Dermis blood vessel endothelial cell (primary cell): ENCODE results near the gene ZBTB14. TPM values are rescaled to one million over a fixed set of nuclear protein-coding genes. Genes with fewer than 3 reads are reported as not detected.

Experiments
- DNase-seq: peaks from one replicate; pipeline ENCODE4 v3.0.0; 2010
- total RNA-seq: library from RNA; depleted of rRNA; stranded (reverse); fragments of >200 nt; gene quantifications from 2 replicates; pipeline ENCODE4 v1.2.3, GENCODE V29; 2014

The ZBTB14 gene
- 15.6 and 17.9 TPM in 2 replicates for total RNA-seq

DNA sequence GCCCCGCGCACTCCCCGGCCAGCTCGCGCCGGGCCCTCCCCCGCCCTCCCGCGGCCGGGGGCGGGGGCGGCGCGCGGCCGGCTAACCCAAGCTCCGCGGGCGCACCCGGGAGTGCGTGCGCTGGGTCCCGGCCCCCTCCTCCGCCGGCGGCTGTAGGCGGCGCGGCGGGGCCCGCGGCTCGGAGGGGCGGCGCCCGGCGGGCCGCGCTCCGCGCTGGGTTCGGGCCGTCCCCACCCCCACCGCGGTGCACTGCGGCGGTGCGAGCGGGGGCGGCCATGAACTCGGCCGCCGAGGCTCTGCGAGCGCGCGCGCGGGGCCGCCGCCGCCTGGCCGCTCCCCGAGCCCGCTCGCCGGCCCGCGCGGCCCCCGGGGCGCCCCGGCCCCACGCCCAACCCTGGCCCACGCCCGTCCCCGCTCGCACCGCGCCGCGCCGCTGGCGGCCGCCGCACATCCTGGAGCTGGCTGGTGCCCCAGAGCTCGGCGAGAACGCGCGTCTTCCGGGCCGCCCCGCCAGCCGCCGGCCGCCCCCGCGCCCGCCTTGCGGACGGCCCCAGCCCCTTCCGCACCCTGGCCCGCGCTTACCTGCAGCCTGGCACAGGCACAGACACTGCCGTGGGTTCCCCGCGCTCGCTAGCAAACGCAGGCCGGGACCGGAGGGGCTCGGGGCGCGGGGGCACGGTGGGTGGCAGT is at the start of gene ZBTB14:
Gene ZBTB14, minus strand, starts transcription at position 496 of the 690 bp plus-strand sequence. CDS start 2,480 bp downstream, outside the sequence.
- DNase-seq: peak; percentile 68

GRCh38 chr18:5339202-5339834 is 43.8 kb upstream of the ZBTB14 start:
- DNase-seq: no peak

DNA sequence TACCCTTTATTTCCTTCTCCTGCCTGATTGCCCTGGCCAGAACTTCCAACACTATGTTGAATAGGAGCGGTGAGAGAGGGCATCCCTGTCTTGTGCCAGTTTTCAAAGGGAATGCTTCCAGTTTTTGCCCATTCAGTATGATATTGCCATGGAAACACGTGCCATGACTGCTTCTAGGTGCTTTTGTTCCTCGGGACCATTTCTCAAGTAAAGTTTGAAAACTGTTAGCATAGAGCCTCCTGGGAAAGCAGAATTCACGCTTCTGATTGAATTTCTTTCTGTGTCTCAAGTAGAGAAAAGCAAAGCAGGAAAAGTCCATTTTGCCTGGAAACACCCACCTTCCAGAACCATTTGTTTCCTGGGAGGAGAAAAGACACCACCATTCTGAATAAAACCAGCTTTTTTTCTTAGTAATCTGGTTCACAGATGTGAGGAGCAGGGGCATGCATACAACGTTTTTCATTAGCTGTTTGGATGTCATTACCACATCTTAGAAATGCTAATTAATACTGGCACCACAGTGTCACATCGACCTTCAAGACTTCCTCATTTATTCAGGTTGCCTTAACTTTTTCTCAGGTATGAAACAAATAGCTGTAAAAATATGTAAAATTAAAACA is 39.0 kb upstream of the ZBTB14 start:
- DNase-seq: no peak

DNA sequence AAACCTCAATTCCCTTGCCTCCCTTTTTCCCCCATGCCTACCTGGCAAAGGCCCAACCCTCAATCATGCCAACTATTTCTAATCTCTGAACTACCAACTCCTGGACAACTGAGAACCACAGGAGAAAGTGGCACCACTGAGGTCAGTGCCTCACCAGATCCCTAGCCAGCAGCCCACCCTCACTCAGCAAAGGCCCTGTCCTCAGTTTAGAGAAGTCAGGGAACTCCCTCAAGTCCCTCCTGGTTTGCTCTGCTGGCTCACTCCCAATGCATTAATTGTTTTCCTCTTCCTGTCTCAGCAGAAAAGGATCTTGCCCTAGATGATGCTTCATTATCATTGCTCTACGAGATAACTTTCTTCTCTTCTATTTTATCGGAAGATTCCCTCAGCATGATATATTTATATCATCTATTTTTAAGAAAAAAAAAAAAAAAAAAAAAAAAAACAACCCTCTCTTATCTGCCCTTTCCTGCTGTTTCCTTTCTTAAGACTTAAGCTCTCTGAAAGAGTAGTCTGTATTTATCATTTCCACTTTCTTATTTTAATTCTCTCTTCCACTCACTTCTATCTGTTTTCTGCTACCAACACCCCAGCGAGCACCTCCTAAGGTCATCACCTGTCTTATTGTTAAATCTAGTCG is 22.7 kb upstream of the ZBTB14 start:
- no peak for DNase-seq

DNA sequence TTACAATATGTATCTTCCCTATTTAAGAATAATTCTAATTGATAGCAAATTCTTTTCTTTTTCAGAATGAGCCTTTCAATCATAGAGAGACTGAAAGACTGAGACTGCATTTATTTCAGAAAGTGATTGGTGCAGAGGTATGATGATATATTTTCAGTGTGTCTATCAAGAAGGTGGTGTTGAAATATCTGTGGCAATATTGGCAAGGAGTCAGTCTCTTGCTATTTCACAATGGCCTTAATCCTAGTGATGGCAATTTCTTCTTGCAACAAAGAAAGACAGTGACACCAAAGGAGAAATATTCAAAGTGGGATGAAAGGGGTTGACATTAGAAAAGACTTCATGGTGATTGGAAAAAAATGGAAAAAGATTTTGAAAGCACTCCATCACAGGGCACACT is 21.7 kb upstream of the ZBTB14 start:
- DNase-seq: no peak

DNA sequence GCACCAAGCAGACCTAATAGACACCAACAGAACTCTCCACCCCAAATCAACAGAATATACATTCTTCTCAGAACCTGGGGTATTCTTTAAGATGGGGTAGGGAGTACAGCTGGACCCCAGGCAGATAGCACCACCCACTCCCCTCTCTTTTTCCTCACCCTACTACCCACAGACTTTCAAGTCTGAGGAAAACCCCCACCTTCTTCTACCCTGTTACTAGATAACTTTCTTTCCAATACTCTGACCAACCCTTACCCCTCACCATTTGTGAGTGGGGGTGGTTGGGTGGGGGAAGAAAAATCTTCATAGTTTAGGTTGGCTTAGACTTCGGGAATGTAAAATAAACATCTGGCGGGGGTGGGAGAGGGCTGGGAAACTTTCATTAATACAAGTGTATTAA is 20.3 kb upstream of the ZBTB14 start:
- no peak for DNase-seq

DNA sequence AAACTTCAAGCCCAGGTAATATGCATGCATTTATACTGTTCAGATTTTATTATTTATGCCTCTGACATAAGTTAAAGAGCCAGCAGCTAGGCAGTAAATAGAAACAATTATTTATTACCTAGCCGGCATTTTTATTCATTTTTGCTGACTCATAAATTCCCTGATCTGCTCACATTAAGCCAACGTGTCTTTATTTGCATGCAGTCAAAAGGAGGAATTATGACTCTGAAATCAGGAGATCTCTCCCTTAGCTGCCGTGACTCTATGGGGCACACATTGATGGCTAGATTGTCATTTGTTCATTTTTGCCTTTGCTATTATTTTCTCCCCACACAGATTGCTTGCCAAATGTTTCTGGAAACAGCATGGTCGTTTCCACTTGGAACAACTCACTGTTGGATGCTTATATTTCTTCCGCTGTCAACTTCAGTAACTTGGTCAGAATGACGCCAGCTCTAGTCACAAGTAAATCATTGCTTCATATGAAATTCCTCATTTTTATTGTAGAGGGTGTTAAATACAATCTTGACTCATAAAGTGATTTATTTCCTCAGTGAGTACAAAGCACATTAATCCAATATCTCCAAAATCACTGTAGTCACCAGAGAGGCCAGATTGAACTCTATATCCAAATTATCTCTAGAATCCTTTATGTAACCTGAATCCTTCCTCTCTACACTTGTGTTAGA is 15.9 kb upstream of the ZBTB14 start:
- DNase-seq: no peak

DNA sequence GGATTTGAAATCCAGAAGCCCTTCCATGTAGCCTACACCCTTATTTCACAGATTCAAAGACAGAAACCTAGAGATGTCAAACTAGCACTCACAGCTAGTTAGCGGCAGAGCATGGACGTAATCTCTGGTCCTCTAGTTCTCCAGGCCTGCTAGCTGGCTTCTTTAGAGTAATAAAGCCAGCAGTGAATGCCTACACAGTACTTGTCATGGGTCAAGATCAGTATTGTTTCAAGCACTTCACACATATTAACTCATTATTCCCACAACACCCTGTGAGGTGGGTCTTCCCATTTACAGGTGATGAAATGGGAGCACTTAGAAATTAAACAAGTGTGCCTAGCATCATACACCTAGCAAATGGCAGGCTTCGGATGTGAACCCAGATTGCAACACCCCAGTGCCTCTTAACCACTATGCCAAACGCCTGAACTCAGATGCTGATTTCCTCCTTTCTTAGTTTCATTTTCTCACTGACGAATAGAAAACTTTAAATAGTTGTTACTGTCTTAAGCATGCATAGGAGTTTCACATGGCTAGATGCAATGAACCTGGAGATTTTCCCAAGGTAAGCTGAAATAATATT is 14.5 kb upstream of the ZBTB14 start:
- no peak for DNase-seq

- DNase-seq: no peak
Measured at GRCh38 chr18:5305835-5306234, 10.3 kb upstream of the ZBTB14 start.

GRCh38 chr18:5304232-5304631 is 8.7 kb upstream of the ZBTB14 start:
- DNase-seq: no peak

DNA sequence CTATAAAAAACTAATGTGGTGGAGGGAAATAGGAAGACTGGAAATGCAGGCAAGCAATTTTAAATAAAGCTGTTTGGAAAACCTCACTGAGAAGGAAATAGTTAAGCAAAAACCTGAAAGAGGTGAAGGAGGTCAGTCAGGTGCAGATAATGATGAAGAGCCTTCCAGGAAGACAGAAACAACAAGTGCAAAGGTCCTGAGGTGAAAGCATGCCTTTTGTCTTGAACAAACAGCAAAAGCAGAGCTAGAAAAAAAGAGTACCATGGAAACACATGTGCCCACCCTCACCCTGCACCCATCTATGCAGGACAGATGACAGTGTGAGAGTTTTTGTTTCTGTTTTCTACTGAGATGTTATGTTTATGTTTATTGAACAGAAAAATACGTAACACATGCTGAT is 8.1 kb upstream of the ZBTB14 start:
- no peak for DNase-seq

DNA sequence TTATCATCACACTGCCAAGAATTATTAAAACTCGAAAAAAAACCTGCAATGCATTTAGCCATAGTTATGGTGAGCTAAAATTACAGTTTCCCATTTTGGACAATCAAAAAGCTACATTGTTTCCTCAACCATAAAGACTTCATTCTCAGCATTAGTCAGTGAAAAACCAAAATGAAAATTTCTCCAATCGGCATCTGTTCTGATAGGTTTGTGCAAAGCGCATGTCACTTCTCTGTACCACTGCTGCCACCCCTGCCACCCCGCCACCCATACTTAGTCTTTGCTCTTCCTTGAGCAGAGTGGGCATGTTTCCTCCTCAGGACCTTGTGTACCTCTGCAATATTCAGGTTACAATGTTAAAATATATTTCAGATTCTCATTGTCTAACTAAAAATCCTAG is 7.1 kb upstream of the ZBTB14 start:
- no peak for DNase-seq

- DNase-seq: no peak
Measured at GRCh38 chr18:5300476-5301010, 5.0 kb upstream of the ZBTB14 start.

- DNase-seq: no peak
Measured at GRCh38 chr18:5298156-5298852, 2.8 kb upstream of the ZBTB14 start.

DNA sequence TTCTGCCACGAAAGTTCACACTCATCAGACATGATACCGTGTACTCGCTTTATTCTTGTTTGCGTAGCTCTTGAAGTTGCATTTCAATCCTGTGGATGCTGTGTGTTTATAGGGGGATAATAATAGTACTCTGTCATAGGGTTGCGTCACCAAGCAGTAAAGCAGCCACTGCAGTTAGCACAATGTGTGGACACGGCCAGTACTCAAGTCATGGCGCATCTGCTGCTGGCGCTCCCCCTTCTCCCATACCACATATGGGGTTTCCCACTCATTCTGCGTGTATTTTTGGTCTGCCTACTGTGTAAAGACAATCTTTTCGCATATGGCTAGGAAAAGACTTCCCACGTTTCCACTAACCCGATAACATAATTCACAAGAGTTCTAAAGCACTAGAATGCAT is 2.1 kb upstream of the ZBTB14 start:
- DNase-seq: no peak

GRCh38 chr18:5296706-5297320 is 1.3 kb upstream of the ZBTB14 start:
- DNase-seq: peak; percentile 93

DNA sequence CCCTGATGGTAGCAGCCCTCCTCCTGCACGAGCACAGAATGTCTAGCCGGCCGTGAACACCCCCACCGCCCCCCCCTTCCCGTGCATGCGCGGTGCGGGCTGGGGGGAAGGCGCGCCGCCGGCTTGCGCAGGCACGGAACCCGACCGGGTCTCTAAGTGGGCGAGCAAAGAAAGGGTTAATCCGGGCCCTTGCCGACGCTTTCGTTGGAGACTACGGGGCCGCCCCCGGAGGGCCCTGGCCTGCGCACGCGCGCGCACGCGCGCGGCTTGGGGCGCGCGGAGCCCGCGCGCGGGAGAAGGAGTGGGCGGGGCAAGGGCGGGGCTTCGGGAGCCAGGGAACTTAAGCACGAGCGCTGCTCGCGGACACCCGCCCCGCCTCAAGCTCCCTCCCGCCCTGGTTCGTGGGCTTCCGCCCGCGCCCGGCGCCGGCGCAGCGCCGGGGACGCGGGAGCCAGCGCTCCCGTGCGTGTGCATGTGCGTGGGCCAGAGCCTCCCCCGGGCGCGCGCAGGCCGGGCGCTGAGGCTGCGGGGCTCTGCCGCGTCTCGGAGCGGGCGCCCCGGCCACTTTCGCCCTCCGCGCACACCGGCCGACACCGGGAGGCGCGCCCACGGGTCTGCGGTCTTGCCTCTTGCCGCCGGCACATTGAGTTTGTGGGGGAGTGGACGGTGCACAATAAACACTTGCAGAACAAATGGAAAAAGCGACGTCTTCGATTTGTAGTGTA is 617 bp upstream of the ZBTB14 start:
- DNase-seq: peak; percentile 97

GRCh38 chr18:5294457-5295230 is 882 bp downstream of the ZBTB14 start:
- peak; percentile 69 for DNase-seq

DNA sequence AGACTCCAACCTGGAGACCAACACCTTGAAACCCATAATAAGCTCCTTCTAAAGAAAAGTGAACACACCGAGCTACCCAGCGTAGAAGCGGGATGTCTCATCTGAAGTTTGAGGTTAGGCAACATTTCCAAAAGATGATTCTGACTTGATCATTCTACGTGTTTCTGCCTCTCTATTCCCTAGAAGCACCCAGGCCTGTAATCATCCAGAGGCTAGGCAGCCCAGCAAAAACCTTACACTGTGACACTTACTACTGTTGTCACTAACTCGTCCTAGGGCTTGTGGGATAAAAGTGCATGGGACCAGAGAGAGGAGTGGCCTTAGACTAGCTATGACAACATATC is 1.4 kb downstream of the ZBTB14 start:
- DNase-seq: no peak

GRCh38 chr18:5288517-5288935 is 7.0 kb downstream of the ZBTB14 start:
- DNase-seq: no peak
